HFFc6 (cell line): ENCODE data around the gene ST13. TPM values are rescaled to one million over a fixed set of nuclear protein-coding genes. Genes with fewer than 3 reads are reported as not detected.

Experiments used
- microRNA-seq: library from miRNA; unstranded; fragments of <30 nt; microRNA quantifications from one replicate; pipeline ENCODE4, GENCODE V29; 2019
- total RNA-seq, 6 experiments: library from RNA; stranded (reverse); fragmentation: NEBNext Ultra II Directional; extraction: Animal tissue kit (Norgen Biotek cat#: 25700); gene quantifications; 2 replicates in 1 of 6; 3 replicates in 5 of 6; pipeline ENCODE4 v1.2.3, GENCODE V29; 2021

ST13 gene
- total RNA-seq, 6 experiments from 2014 or later = 236 to 251 (median 243) TPM

Small RNA genes lying within 50 kb of the gene (microRNA-seq; reads per million reads assigned to microRNA genes)
- 2.3 reads per million for gene MIR4766

Other genes with a start within 250 kb of the ST13 start
- gene MRTFA, start 219.9 kb downstream of the ST13 start, total RNA-seq = 10 to 100 TPM; 36.4 to 48.7 (median 42.2) TPM
- under 1 TPM in 1 of 6 experiments, not detected in 5; 0.28 TPM for gene MCHR1, start 177.2 kb downstream of the ST13 start, total RNA-seq
- gene SLC25A17, start 37.3 kb downstream of the ST13 start, total RNA-seq = 10 to 100 TPM; 23.5 to 25.5 (median 24.6) TPM
- gene XPNPEP3, start 509 bp upstream of the ST13 start, total RNA-seq = 10 to 100 TPM; 22.7 to 30.5 (median 29.0) TPM
- gene DNAJB7, start 5.5 kb upstream of the ST13 start, total RNA-seq = not detected
- 10 to 100 TPM; 69.2 to 77.3 (median 73.0) TPM for gene RBX1, start 94.7 kb upstream of the ST13 start, total RNA-seq
- 10 to 100 TPM; 28.4 to 41.1 (median 33.1) TPM for gene EP300, start 236.0 kb upstream of the ST13 start, total RNA-seq